Neural cell (in vitro differentiated cells): Measurements from ENCODE around the gene DCAF11. TPM values are rescaled to one million over a fixed set of nuclear protein-coding genes. Genes with fewer than 3 reads are reported as not detected.

Experiments
- H2AFZ ChIP-seq: fragments of 200-600, 300-800 bp; sonication (generic), shearing (Covaris generic); 2 replicates; pipeline ENCODE4 v1.6.0; 2014; ENCODE audit warnings: low read depth, mild to moderate bottlenecking, antibody characterized with exemption, low read length, moderate library complexity
- H3F3A ChIP-seq: fragments of 200-600 bp; shearing (Covaris generic); 2 replicates; pipeline ENCODE4 v1.6.1; 2016; ENCODE audit warnings: mild to moderate bottlenecking, moderate library complexity, mixed read lengths, antibody characterized with exemption, low read length; ENCODE audit not compliant: insufficient read depth, poor library complexity, severe bottlenecking
- H3K27ac ChIP-seq: fragments of 200-600, 300-800 bp; sonication (generic), shearing (Covaris generic); 2 replicates; pipeline ENCODE4 v1.5.1; 2014; ENCODE audit warnings: mild to moderate bottlenecking, low read length, moderate library complexity
- H3K27me3 ChIP-seq: fragments of 300-800, 200-600 bp; sonication (generic), shearing (Covaris generic); 2 replicates; pipeline ENCODE4 v1.6.0; 2014; ENCODE audit warnings: mild to moderate bottlenecking, low read depth, low read length, moderate library complexity; ENCODE audit not compliant: insufficient read depth
- H3K36me3 ChIP-seq: fragments of 300-800, 200-600 bp; sonication (generic), shearing (Covaris generic); 2 replicates; pipeline ENCODE4 v1.5.1; 2014; ENCODE audit warnings: mild to moderate bottlenecking, antibody characterized with exemption, low read length, moderate library complexity; ENCODE audit not compliant: insufficient read depth
- H3K4me2 ChIP-seq: fragments of 300-800, 200-600 bp; sonication (generic), shearing (Covaris generic); 2 replicates; pipeline ENCODE4 v1.6.0; 2014; ENCODE audit warnings: mild to moderate bottlenecking, low read length
- H3K4me3 ChIP-seq: fragments of 300-800, 200-600 bp; sonication (generic), shearing (Covaris generic); 2 replicates; pipeline ENCODE4 v1.5.1; 2014; ENCODE audit warnings: mild to moderate bottlenecking, low read length, moderate library complexity
- H3K79me2 ChIP-seq: fragments of 200-600 bp; shearing (Covaris generic); replicated peaks from 2 replicates; pipeline ENCODE4 v1.6.0; 2014; ENCODE audit warnings: mild to moderate bottlenecking, low read length, moderate library complexity; ENCODE audit not compliant: insufficient read depth
- H3K9ac ChIP-seq: fragments of 300-800, 200-600 bp; sonication (generic), shearing (Covaris generic); 2 replicates; pipeline ENCODE4 v1.6.1; 2016; ENCODE audit warnings: mild to moderate bottlenecking, low read length, mixed read lengths
- H3K9me2 ChIP-seq: fragments of 200-600 bp; shearing (Covaris generic); 2 replicates; pipeline ENCODE4 v1.6.1; 2016; ENCODE audit warnings: mild to moderate bottlenecking, low read length, mixed read lengths; ENCODE audit not compliant: insufficient read depth
- H3K9me3 ChIP-seq: fragments of 200-600, 300-800 bp; sonication (generic), shearing (Covaris generic); 2 replicates; pipeline ENCODE4 v1.6.1; 2016; ENCODE audit warnings: mild to moderate bottlenecking, mixed run types, low read length, moderate library complexity, mixed read lengths
- H4K20me1 ChIP-seq: fragments of 200-600 bp; shearing (Covaris generic); 2 replicates; pipeline ENCODE4 v1.6.1; 2016; ENCODE audit warnings: mild to moderate bottlenecking, mixed run types; ENCODE audit not compliant: insufficient read depth
- CTCF ChIP-seq: fragments of 450-650 bp; IDR thresholded peaks from 2 replicates; pipeline ENCODE4 v1.5.1; 2014; ENCODE audit warnings: antibody characterized with exemption, mild to moderate bottlenecking, moderate library complexity; ENCODE audit not compliant: poor library complexity, severe bottlenecking
- EP300 ChIP-seq: fragments of 450-650 bp; conservative IDR thresholded peaks from 2 replicates; pipeline ENCODE4 v1.6.1; 2014; ENCODE audit warnings: antibody characterized with exemption, mild to moderate bottlenecking, moderate library complexity; ENCODE audit not compliant: poor library complexity, severe bottlenecking
- EZH2 ChIP-seq: fragments of 200-600, 300-800 bp; shearing (Covaris generic), sonication (generic); IDR thresholded peaks from 2 replicates; pipeline ENCODE4 v1.6.1; 2014; ENCODE audit warnings: antibody characterized with exemption, low read length, borderline replicate concordance, mild to moderate bottlenecking; ENCODE audit not compliant: insufficient read depth, poor library complexity, severe bottlenecking
- POLR2AphosphoS5 ChIP-seq: IDR thresholded peaks from 2 replicates; pipeline ENCODE4 v1.6.1; 2012
- RAD21 ChIP-seq: fragments of 450-650 bp; conservative IDR thresholded peaks from 2 replicates; pipeline ENCODE4 v1.6.1; 2014; ENCODE audit warnings: antibody characterized with exemption, mild to moderate bottlenecking, moderate library complexity
- SMC3 ChIP-seq: fragments of 450-650 bp; conservative IDR thresholded peaks from 2 replicates; pipeline ENCODE4 v1.6.1; 2014; ENCODE audit warnings: antibody characterized with exemption, mild to moderate bottlenecking, moderate library complexity; ENCODE audit not compliant: poor library complexity
- TAF1 ChIP-seq: IDR thresholded peaks from 2 replicates; pipeline ENCODE4 v1.6.1; 2012; ENCODE audit warnings: low read depth
- polyA plus RNA-seq: library from polyadenylated mRNA; depleted of rRNA; stranded (reverse); fragments of >200 nt; gene quantifications from 2 replicates; pipeline ENCODE4 v1.2.3, GENCODE V29; 2014
- TF ChIP-seq, protein P1 (sequence below): IDR thresholded peaks from 2 replicates; pipeline ENCODE4 v1.6.1; 2012; ENCODE audit warnings: borderline replicate concordance

Gene DCAF11
- polyA plus RNA-seq, 1 donor from 2014 or later = 74.5 TPM

GRCh38 chr14:24069411-24069735 is 45.2 kb upstream of the DCAF11 start:
- Histone ChIP-seq H3K79me2 (no peaks in the 10 kb centered on the region), H2AFZ (no peak overlapping the region), H3K9me2 (no peaks in the 10 kb centered on the region), H3K27me3 (no peaks in the 10 kb centered on the region), H3K9ac (no peak overlapping the region), H3K9me3 (no peaks in the 10 kb centered on the region), H3K27ac (no peak overlapping the region), H3K36me3 (no peaks in the 10 kb centered on the region), H3K4me3 (no peak overlapping the region), H4K20me1 (no peaks in the 10 kb centered on the region), H3K4me2 (no peak overlapping the region), H3F3A (no peaks in the 10 kb centered on the region)
- TF ChIP-seq EZH2 (no peak), TAF1 (no peak), EP300 (no peak)

DNA sequence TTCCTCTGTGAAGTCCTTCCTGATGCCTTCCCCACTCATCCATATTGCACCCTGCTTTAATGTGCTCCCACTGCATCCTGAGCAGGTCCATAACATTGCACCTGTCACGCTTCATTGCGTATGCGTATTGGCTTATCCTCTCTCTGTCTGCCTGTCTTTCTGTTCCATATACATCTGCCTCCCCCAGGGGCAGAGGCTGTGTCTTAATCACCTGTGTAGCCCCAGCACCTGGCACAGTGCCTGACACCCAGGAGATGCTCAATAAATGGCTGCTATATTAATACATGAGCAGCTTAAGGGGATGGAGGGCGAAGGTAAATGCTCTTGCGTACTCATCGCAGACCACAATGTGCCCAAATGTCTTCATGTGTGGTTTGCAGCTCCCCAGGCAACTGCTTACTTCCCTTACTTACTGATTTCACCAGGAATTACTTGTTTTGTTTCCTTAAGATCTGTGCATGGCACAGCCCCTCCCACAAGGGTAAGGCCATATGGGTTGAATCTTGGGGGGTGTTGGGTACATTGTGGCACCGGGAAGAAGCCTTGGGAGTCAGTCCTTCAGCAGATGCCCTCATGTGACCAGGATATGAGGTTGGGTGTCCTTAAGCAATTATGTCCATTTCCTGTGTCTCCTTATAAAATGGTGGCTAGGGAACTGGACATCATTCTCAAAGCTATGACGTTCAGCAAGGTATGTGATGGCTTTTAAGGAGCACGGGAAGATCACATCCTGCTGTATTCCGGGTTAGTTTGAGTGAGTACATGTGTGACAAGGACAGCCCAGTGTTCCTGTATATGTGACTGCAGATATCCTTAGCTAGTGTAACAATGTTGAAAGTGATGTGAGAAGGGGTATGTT is 44.1 kb upstream of the DCAF11 start:
- Histone ChIP-seq H3K4me3 (no peak overlapping the region), H3K36me3 (no peaks in the 10 kb centered on the region), H3K27me3 (no peaks in the 10 kb centered on the region), H3K27ac (no peak overlapping the region), H3K79me2 (no peaks in the 10 kb centered on the region), H3K9ac (no peak overlapping the region), H2AFZ (no peak overlapping the region), H3K4me2 (no peak overlapping the region), H4K20me1 (no peaks in the 10 kb centered on the region), H3F3A (no peaks in the 10 kb centered on the region), H3K9me2 (no peaks in the 10 kb centered on the region), H3K9me3 (no peaks in the 10 kb centered on the region)
- no peak for TF ChIP-seq POLR2AphosphoS5

DNA sequence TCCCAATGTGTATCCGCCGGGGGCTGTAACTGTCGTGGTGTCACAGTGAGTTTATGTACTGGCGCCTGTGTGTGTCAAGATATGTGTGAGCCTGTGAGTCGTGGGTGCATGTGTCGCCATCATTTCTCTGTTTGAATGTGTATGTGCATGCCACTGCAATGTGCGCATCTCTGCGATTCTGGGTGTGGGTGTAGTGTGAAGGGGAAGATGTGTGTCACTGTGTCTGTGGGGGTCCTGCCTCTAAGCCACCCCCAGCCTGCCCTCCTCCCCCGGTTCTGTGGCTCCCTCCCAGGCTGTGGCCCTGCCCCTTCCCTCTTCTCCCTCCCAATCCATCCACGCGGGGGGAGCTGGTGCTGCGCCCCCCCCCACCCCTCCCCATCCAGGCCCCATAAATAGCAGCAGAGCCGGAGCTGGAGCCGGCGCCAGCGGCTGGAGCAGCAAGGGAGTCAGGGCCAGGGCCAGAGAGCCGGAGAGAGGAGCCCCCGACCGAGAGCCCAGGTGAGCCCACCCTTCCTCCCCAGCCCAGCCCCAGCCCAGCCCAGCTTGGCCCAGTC is 43.4 kb upstream of the DCAF11 start, which contains the start of gene CPNE6:
CPNE6 (plus strand) TSS at position 419 of the 554 bp plus-strand sequence. CDS start 1,375 bp downstream, outside the sequence.
- Histone ChIP-seq H3K9ac (no peak within 1 kb of the TSS), H3K4me3 (no peak within 1 kb of the TSS), H3K79me2 (no peaks in the 10 kb centered on the region), H3K9me2 (no peaks in the 10 kb centered on the region), H3K4me2 (no peak within 1 kb of the TSS), H4K20me1 (no peaks in the 10 kb centered on the region), H3F3A (no peaks in the 10 kb centered on the region), H3K27ac (no peak within 1 kb of the TSS), H2AFZ (no peak within 1 kb of the TSS), H3K27me3 (no peaks in the 10 kb centered on the region), H3K9me3 (no peaks in the 10 kb centered on the region), H3K36me3 (no peaks in the 10 kb centered on the region)
- TF ChIP-seq EP300 (no peak), EZH2 (no peak), RAD21 (no peak), TAF1 (no peak), SMC3 (no peak), CTCF (no peak), POLR2AphosphoS5 (peak; percentile 19)
- TF ChIP-seq, protein P1, sequence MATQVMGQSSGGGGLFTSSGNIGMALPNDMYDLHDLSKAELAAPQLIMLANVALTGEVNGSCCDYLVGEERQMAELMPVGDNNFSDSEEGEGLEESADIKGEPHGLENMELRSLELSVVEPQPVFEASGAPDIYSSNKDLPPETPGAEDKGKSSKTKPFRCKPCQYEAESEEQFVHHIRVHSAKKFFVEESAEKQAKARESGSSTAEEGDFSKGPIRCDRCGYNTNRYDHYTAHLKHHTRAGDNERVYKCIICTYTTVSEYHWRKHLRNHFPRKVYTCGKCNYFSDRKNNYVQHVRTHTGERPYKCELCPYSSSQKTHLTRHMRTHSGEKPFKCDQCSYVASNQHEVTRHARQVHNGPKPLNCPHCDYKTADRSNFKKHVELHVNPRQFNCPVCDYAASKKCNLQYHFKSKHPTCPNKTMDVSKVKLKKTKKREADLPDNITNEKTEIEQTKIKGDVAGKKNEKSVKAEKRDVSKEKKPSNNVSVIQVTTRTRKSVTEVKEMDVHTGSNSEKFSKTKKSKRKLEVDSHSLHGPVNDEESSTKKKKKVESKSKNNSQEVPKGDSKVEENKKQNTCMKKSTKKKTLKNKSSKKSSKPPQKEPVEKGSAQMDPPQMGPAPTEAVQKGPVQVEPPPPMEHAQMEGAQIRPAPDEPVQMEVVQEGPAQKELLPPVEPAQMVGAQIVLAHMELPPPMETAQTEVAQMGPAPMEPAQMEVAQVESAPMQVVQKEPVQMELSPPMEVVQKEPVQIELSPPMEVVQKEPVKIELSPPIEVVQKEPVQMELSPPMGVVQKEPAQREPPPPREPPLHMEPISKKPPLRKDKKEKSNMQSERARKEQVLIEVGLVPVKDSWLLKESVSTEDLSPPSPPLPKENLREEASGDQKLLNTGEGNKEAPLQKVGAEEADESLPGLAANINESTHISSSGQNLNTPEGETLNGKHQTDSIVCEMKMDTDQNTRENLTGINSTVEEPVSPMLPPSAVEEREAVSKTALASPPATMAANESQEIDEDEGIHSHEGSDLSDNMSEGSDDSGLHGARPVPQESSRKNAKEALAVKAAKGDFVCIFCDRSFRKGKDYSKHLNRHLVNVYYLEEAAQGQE = no peak
